ENCODE results near the gene FXN.
A peak's percentile ranks its signal among the peaks of the same experiment; 100 is the strongest.
"Not testable (repeated sequence)": the region's sequence is repeated elsewhere in the genome, so short reads cannot be mapped to it uniquely, and the experiment has no call there.

The FXN gene

GRCh38 chr9:69035438-69036308, at the start of gene FXN:
Gene FXN, plus strand, starts transcription at chr9:69035752. Its CDS starts 31 bp downstream, at chr9:69035783.
- DNase-seq (ENCODE audit: low read depth), result no peak

- DNase-seq (ENCODE audit: low read depth), result not testable (repeated sequence)
Observed at GRCh38 chr9:68986949-68987348, 48.6 kb upstream of the FXN start.

GRCh38 chr9:68991457-68991856, 44.1 kb upstream of the FXN start:
- DNase-seq (ENCODE audit: low read depth), result no peak

GRCh38 chr9:68995776-68996175, 39.8 kb upstream of the FXN start:
- DNase-seq (ENCODE audit: low read depth), result no peak

GRCh38 chr9:68996462-68996861, 39.1 kb upstream of the FXN start:
- DNase-seq (ENCODE audit: low read depth), result no peak

GRCh38 chr9:68997666-68998065, 37.9 kb upstream of the FXN start:
- DNase-seq (ENCODE audit: low read depth), result no peak

GRCh38 chr9:68998385-68998784, 37.2 kb upstream of the FXN start:
- no peak for DNase-seq (ENCODE audit: low read depth)

GRCh38 chr9:68998812-68999211, 36.7 kb upstream of the FXN start:
- no peak for DNase-seq (ENCODE audit: low read depth)

GRCh38 chr9:68999393-69000105, 36.0 kb upstream of the FXN start:
- peak; percentile 28 for DNase-seq (ENCODE audit: low read depth)

- no peak for DNase-seq (ENCODE audit: low read depth)
Observed at GRCh38 chr9:69001921-69002320, 33.6 kb upstream of the FXN start.

GRCh38 chr9:69003051-69003450, 32.5 kb upstream of the FXN start:
- DNase-seq (ENCODE audit: low read depth), result no peak

GRCh38 chr9:69004836-69005235, 30.7 kb upstream of the FXN start:
- no peak for DNase-seq (ENCODE audit: low read depth)

GRCh38 chr9:69009708-69010107, 25.8 kb upstream of the FXN start:
- no peak for DNase-seq (ENCODE audit: low read depth)

- no peak for DNase-seq (ENCODE audit: low read depth)
Observed at GRCh38 chr9:69012696-69013381, 22.7 kb upstream of the FXN start.

- DNase-seq (ENCODE audit: low read depth), result no peak
Observed at GRCh38 chr9:69013382-69013727, 22.2 kb upstream of the FXN start.

GRCh38 chr9:69014013-69014412, 21.5 kb upstream of the FXN start, which contains the start of gene PRKACG:
Gene PRKACG, minus strand, starts transcription at chr9:69014113. Its CDS starts 21 bp downstream, at chr9:69014092.
- no peak for DNase-seq (ENCODE audit: low read depth)

- DNase-seq (ENCODE audit: low read depth), result no peak
Observed at GRCh38 chr9:69016191-69017096, 19.1 kb upstream of the FXN start.

GRCh38 chr9:69018737-69019136, 16.8 kb upstream of the FXN start:
- no peak for DNase-seq (ENCODE audit: low read depth)

- no peak for DNase-seq (ENCODE audit: low read depth)
Observed at GRCh38 chr9:69019808-69020207, 15.7 kb upstream of the FXN start.

- DNase-seq (ENCODE audit: low read depth), result no peak
Observed at GRCh38 chr9:69020301-69021145, 15.0 kb upstream of the FXN start.

- DNase-seq (ENCODE audit: low read depth), result no peak
Observed at GRCh38 chr9:69023650-69024049, 11.9 kb upstream of the FXN start.
